Kasumi-1 (cell line): ENCODE results near the gene HCRT.
A peak's percentile ranks its signal among the peaks of the same experiment; 100 is the strongest.
"Not testable (repeated sequence)": the region's sequence is repeated elsewhere in the genome, so short reads cannot be mapped to it uniquely, and the experiment has no call there.

ENCODE experiments used
- DNase-seq, 2 experiments: peaks; one replicate each; lab custom pipeline; 2025; lab: John Stamatoyannopoulos, UW

Gene HCRT

DNA sequence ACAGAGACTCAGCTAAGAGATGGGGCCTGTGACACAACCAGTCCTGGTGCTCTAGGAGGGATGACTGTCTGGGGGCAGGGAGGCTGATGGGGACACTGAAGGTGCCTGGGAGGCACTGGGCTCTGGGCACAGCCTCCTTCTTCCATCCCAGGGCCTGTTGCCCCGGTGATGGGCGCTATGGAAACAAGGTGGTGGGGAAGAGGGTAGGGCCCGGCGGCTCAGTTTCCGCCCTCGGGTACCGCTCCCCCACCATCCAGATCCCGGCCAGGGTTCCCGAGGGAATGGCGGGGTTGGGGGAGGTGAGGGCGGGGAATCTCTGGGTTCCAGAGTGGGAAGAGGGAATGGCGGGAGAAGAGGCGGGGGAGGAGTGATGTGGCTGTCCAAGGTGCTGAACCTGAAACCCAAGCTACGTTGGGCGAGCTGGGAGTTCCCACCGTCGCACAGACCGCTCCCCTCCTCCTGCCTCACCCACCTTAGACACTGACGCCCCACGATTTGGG lies 5.3 kb downstream of the HCRT start:
- DNase-seq, result peak; percentile 10

GRCh38 chr17:42179335-42179734 lies 5.9 kb downstream of the HCRT start:
- DNase-seq, result no peak

DNA sequence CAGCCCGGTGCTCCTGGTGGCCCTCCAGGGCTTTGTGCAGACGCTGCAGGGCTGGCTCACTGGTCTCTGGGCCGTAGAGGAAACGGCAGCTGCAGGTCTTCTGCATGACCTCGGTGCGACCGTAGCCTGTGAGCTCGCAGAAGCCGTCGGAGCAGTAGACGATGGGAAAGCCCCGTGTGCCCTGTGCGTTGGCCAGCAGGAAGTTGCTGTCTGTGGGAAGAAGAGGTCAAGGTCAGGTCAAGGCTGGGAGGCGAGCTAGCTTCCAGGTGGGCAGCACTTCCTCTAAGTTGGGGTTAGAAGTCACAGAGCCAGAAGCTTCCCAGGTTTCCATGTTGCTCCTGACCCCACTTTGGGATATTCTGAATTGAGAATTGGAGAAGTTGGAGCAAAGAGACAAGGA lies 6.4 kb downstream of the HCRT start:
- no peak for DNase-seq

GRCh38 chr17:42177684-42178083 lies 7.6 kb downstream of the HCRT start:
- DNase-seq, result no peak

GRCh38 chr17:42174126-42174783 lies 11.0 kb downstream of the HCRT start:
- no peak for DNase-seq

DNA sequence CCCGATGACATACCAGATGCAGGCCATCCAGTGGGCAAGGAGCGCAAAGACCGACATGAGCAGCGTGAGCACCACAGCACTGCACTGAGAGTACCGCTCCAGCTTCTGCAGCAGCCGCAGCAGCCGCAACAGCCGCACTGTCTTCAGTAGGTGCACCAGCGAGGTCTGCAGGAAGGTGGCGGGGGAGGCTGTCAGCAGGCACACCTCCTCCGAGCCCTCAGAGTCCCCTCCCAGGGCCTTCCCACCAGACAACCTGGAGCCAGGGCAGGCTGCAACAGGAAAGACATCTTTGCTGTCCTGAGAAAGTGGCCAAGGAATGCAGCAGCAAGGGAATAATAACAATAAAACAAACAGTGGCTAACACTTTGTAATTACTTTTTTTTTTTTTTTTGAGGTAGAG lies 13.4 kb downstream of the HCRT start:
- DNase-seq, result no peak

DNA sequence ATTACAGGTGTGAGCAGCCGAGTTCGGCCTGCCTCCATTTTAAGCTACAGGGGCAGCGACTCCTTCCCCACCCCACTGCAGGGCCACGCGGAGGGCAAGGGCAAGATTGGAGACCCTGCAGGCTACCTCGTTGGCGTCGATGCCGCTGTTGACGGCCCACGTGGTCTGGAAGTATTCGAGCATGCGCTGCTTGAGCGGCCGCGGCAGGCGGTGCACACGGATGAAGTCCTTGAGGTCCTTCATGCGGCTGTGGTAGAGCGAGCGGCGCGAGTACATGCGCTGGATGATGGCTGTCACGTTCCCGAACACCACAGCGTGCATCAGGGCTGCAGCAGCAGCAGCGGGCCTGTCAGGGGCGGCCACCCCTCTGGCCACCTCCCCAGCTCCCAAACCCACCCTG lies 15.9 kb downstream of the HCRT start:
- no peak for DNase-seq

DNA sequence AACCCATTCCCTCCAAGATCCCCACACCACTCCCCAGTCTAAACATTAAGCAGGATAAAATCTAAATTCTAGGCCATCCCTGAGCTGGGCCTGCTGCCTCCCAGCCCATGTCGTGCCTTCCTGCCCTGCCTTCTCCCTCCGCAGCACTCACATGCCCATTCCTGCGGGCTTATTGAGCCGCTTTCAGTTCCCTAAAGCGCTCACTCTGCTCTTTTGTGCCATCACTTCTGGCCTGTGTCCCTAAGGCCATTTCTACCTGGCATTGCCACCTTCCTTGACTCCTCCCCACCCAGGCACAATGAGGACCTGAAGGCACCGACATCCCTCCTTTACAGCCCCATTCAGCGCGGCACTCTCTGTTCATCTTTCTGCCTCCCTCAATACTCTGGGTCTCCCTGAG lies 17.4 kb downstream of the HCRT start:
- DNase-seq, result no peak

- no peak for DNase-seq
These were observed 19.0 kb downstream of the HCRT start for GRCh38 chr17:42166196-42166763.

DNA sequence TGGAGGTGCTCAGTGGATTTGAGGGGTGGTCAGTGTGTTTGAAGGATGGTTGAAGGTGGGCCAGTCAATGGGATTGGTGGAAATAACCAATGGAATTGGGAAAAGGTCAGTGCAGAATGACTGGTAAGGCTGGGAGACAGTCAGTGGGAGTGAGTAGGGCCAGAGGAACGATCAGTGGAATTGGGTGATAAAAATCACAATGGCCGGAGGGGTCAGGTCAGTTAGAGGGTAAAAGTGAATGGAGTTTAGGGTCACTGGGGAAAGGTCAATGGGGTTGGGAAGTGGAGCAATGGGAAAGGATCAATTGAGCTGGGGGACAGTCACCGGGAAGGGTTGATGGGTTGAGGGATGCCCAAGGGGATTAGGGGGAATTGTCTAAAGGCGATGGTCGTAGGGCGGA lies 19.5 kb downstream of the HCRT start:
- no peak for DNase-seq

DNA sequence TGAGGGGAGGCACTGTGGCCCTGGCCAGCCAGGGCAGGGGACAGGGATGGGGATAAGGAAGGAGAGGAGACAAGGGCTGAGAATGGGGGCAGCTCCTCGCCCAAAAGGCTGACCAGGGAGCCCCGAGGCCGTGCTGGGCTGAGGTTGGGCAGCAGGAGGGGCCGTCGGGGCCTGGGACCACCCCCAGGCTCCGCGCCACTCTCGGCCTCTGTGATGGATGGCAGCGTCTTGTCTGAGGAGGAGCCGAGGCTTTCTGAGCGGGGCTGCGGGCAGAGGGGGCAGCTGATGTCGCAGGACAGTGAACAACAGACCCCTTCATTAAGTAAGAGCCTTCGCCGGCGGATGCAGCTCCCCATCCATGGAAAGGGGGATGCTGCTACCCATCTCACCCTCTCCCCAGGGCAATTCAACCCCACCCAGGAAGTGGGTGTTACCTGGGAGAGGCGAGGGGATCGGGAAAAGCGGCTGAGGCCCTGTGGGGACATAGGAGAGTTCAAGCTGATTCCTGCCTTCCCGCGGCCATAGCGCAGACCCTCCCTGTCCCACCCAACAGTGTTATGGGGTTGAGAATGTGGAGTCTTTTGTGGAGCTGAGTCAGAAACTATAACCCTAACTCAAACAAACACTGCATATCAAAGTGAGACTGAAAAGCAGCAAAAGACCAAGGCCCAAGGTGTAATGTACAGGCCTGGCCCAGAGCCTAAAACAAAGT lies 21.4 kb downstream of the HCRT start:
- no peak for DNase-seq

- DNase-seq, result peak in 1 of 2 experiments; percentile 26
These were observed 22.1 kb downstream of the HCRT start for GRCh38 chr17:42163113-42163512.

- no peak for DNase-seq
These were observed 24.7 kb downstream of the HCRT start for GRCh38 chr17:42160531-42160910.

DNA sequence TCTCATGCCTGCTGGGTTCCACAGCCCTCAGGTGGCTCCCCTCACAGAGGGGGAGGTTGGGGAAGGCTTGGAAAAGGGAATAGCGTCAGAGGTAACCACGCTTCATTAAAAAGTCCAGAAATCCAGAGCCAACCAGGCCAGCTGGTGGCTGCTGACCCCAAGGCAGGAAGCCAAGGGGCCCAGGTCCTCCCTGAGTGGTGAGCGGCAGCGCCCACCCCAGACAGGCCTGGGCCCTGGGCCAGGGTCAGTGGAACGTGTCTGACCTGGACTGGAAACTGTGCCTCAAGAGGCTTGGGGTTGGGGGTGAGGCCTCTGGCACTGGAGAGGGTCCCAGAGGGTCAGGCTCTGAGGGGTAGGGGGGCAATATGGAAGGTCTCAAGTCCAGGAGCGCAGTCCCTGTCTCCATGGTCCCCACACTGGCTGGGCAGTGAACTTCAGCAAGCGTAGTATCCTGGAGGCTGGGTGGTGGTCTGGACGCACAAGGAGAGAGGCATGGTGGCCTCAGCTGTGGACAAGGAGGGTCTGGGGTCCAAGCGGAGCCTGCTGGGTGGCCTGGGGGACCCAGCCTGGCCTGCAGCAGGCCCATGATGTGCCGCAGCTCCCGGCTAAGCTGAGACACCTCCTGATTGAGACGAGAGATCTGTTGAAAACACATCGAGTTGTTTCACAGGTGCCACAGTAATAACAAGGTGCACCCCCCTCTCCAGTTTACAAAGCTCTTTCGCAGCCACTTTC lies 25.3 kb downstream of the HCRT start:
- no peak for DNase-seq

DNA sequence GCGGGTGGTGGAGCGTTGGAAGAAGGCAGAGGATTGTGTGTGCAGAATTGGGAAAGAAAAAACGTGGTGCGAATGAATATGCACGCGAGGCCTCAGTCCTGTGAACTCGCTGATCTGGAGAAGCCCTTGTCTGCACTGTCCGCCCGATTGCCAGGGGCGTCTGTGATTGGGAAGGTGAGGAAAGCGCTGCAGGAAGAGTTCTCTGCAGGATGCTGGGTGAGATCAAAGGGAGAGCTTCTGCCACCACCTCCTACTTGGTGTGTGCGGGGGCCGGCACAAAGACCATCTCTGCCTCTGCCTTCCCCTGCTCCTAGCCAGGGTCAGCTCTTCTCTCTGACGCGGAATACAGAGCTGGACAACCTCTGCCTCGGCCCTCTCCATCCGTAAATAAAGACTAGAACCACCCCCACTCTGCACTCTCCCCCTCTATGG lies 29.6 kb downstream of the HCRT start:
- no peak for DNase-seq

DNA sequence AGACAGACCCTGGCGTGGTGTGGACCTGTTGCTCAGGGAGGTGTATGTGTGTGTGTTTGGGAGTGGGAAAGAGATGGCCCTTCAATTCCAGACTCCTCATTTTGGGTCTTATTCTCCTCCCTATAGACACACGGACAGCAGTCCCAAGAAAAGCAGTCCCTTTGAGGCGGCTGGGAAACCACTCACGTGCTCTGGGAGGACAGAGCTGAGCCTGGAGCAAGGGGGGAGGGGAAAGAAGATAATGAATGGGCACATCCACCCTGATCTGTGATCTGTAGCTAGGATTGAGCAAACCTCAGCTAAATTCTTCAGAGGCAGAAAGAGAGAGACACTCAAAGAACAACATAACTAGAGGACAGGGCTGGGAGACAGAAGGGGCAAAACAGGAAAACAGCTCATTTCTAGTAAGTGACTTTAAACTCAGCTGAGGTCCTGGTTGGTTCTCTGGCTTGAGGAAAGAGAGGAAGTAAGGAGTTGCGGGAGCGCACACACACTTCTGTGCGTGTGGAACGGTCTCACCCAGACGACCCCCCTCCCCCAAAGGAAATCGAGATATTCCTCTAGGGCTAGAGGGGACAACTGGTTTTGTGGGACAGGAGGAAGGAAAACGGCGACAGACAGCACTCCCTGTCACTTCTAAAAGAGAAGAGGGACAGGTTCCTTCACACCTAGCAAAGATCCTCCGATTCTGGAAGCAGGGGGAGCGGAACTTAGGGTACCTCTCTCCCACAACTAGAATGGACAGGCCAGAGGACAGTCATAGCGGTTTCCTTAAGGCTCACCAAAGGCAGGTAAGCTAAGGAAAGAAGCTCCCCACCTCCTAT lies 31.1 kb downstream of the HCRT start:
- peak; percentile 49 to 51 for DNase-seq

DNA sequence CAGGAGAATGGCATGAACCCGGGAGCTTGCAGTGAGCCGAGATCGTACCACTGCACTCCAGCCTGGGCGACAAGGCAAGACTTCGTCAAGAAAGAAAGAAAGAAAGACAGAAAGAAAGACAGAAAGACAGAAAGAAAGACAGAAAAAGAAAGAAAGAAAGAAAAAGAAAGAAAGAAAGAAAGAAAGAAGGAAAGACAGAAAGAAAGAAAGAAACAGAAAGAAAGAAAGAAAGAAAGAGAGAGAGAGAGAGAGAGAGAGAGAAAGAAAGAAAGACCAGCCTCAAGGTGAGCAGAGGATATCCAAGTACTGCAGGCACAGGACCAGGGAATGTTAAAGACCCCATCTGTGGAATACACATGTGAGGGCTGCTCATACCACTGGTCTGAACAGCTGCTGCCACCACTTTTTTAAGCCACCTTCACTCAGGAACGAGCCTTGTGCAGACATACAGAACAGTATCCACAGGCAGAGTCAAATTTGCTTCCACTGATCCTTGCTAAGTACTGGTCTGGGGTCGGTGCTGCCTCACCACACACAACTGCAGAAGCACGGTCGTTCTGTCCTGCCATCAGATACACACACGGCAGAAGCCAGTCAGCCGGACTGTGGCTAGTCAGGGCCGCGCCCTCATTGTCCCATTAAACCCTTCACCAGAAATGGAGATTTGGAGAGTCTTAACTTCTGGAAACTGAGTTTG lies 38.2 kb downstream of the HCRT start:
- DNase-seq, result no peak

DNA sequence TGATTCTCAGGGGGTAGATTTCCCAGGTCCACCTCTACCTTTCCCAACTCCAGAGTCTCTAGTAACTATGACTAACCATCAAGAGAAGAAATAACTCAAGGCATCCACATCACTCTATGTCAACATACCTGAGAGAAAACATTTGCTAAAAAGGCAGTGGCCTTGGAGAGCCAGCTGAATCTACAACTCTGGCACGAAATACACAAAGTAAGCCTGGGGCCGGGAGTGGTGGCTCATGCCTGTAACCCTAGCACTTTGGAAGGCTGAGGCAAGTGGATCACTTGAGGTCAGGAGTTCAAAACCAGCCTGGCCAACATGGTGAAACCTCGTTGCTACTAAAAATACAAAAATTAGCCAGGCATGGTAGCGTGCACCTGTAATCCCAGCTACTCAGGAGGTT lies 42.1 kb downstream of the HCRT start:
- DNase-seq, result not testable (repeated sequence)

- DNase-seq, result peak; percentile 13 to 14
These were observed 42.8 kb downstream of the HCRT start for GRCh38 chr17:42142371-42142896.

DNA sequence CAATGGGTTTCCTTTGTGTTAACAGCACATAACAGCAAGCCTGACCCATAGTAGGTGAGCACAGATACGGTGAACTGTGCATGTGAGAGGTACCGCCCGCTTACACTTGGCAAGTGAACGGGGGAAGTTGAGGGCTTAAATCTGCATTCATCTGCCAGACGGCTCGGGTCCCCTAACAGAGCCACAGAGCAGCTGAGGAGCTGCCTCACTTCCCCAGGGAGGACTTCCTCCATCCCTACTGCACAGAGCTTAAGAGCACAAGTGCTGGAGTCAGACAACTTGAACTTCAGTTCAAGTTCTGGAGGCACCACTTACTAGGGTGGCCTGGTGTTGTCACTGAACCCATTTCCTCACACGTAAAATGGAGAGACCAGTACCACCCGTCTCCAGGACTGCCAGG lies 43.9 kb downstream of the HCRT start:
- DNase-seq, result peak in 1 of 2 experiments; percentile 19

- not testable (repeated sequence) for DNase-seq
These were observed 44.6 kb downstream of the HCRT start for GRCh38 chr17:42140690-42141089.
